Measurements from ENCODE around the gene SHB.
"Not testable (repeated sequence)": the region's sequence is repeated elsewhere in the genome, so short reads cannot be mapped to it uniquely, and the experiment has no call there.

Gene SHB

GRCh38 chr9:37966412-37967013 is 102.5 kb downstream of the SHB start:
- DNase-seq, result no peak

GRCh38 chr9:37965676-37966345 is 103.2 kb downstream of the SHB start:
- DNase-seq, result not testable (repeated sequence)

DNA sequence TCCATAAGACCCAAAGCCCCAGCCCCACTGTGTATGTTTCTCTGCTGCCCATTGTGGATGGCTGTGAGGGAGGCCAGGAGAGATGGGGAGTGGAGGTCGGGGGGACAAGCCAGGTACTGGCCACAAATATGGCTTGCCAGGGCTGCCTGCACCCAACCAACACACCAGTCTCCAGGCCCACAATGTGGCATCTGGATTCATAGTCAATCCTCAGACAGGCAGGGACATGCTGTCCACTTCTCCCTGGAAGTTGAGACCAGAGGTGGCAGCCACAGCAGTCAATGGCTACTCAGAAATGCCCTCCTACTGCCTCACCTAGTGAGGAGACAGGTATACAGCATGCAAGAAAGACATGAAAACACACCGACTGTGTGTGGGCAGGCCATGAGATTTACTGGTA is 103.9 kb downstream of the SHB start:
- DNase-seq, result no peak

- no peak for DNase-seq
These were observed 104.3 kb downstream of the SHB start for GRCh38 chr9:37964740-37965081.

- DNase-seq, result peak; percentile 48
These were observed 104.9 kb downstream of the SHB start for GRCh38 chr9:37963936-37964739.

- DNase-seq, result no peak
These were observed 107.7 kb downstream of the SHB start for GRCh38 chr9:37961351-37961750.

GRCh38 chr9:37960631-37961030 is 108.4 kb downstream of the SHB start:
- DNase-seq, result no peak

DNA sequence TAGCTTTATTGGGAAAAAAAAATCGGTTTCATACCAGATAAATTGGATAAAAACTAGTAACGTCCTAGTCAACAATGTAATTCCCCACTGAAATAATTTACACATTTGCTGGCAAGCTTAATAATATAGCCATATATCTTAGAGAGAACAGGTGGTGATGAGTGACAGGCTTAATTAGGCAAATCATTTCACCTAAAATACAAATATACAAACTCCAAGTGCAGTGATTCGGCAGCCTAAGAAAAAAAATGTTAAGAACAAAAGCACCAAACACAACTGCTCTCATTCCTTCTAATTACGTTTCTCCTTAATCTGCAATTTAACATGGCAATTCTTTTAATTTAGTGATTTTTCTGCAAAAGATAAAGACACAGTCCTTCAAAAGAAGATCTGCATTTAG is 109.1 kb downstream of the SHB start:
- DNase-seq, result no peak

DNA sequence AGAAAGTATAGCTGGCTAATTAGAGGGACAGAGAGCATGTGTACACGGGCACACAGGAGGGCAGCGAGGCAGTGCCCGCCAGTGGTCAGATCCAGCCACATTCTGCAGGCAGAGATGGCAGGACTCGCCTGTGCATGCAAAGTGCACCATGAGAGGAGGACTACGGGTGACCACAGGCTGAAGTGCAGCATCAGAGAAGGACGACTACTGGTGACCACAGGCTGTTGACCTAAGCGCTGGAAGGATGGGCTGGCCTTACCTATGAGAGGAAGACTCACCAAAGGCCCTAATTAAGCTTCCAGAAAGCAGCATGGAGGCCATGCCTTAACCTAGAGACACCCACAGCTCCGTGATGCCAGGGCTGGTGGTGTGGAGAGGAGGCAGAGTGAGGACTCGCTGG is 110.9 kb downstream of the SHB start:
- DNase-seq, result no peak

DNA sequence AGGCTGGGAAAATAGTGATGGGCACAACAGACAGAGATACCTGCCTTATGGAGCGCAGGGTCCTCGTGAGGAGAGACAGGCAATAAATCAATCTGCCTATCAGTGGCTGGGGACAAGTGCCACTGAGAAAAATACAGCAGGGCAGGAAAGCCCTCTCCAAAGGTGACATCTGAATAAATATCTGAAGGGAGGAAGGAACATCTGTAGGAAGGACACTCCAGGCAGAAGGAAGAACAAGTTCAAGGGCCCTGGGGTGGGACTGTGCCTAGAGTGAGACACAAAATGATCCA is 111.4 kb downstream of the SHB start:
- no peak for DNase-seq

DNA sequence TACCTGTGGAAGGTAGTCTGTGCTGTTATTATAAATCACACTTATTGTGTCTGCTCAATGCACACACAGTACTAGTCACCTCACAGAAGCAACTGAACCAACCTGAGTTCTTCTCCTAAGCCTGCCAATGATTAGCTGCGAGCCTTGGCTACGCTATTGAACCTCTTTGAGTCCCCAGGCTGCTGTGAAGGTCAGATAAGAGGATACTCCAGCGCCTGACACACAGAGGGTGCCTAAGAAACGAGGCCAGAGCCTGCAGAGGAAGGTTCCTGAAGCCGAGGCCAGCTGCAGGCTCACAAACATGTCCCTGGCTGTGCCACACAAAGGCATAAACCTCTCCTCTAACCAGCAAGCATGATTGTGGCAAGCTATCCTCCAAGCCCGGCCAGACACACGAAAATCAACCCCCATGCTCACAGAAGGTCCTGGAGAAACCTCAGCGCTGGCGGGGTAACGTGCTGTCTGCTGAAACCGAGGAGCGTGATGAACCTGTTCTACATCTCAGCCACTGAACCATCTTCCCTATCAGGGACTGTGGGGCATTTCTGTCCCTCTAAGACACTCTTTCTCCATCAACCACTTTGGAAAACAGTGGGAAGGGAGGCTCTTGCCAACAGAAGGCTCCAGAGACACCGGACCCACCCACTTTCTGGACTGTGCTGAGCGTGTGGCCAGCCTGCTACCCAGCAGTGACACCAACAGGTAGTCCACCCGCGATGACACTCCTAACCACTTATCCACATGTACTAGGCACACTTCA is 111.9 kb downstream of the SHB start:
- DNase-seq, result no peak

DNA sequence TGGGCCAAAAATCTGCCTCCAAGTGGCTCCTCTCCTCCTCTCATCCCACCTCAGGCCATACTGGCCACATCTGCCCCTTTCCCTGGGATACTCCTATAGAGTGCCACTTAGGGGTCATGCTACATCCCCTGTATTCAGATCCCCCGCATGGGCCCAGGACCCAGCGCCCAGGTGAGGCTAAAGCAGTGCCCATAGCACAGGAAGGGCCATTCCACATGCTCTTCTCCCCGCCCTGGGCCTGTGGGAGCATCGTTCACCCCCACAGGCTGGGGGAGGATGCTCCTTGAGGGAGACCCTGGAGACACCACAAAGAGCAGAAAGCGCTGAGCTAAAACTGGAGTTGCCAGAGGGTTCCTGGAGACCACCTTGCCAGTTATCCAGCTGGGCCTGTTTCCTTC is 112.6 kb downstream of the SHB start:
- DNase-seq, result no peak

DNA sequence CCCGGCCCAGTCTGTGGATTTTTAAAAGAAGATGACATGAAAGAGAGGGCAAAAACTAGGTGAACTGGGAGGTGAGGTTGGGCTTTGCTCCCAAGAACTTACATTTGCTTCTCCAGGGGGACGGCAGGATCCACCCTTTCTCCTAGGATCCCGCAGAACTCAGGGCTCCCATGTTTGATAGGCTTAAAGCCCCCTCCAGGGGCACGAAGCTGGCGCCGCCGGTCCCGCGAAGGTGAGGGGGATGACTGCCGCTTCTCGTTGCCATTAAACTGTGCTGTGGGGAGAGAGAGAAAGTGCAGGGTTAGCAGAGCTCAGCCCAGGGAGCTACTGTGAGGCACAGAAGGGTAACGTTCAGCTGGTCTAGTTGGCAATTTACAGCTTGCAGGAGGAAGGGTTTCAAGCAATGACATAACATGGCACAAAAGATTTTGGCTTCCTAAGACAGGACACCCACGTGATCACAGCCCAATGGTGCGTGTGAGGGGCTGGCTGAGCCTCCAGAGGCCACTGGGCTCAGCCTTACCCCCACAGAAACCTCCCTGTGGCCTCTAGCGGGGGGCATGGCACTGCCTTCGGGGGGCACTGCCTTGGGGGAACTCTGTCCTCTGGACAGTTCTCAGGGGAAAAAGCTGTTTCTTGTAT is 113.1 kb downstream of the SHB start:
- no peak for DNase-seq

DNA sequence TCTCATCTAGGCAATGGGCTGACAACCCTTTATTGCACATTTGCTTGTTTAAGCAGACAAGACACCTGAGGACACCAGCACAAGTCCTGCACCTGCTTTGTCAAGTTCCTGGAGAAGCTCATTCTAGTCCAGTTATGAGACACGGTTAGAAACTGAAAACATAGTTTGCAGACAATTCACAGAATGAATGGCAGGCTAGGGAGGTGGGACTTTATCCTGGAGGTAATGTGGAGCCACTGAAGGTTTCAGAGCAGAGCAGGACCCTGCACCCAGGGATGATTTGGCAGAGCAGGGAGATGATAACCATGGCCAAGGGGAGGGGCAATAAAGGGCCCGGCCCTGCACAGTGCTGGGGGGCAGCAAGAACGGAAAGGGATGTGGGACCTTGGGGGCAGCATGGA is 114.4 kb downstream of the SHB start:
- no peak for DNase-seq

GRCh38 chr9:37953775-37954437 is 115.1 kb downstream of the SHB start:
- DNase-seq, result no peak

- no peak for DNase-seq
These were observed 115.7 kb downstream of the SHB start for GRCh38 chr9:37953206-37953774.

GRCh38 chr9:37952731-37953130 is 116.3 kb downstream of the SHB start:
- DNase-seq, result no peak

- no peak for DNase-seq
These were observed 117.2 kb downstream of the SHB start for GRCh38 chr9:37951671-37952449.

DNA sequence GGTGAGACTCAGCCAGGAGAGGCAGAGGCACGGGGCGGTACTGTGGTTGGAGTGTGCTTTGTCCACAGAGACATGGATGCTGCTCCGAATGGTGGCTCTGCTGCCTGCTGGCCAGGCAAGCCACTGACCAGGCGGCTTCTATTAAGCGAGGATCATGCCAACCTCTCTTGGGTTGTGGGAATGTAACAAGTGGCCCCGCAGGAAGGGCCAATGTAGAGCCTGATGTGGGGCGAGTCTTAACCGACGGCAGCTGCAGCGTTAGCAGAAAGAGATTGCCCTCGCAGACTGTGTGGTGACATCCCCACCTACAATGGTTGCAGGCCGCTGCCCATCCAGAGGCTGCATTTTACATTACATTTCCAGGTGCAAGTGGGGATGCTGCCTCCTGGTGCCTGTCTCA is 118.5 kb downstream of the SHB start:
- no peak for DNase-seq

DNA sequence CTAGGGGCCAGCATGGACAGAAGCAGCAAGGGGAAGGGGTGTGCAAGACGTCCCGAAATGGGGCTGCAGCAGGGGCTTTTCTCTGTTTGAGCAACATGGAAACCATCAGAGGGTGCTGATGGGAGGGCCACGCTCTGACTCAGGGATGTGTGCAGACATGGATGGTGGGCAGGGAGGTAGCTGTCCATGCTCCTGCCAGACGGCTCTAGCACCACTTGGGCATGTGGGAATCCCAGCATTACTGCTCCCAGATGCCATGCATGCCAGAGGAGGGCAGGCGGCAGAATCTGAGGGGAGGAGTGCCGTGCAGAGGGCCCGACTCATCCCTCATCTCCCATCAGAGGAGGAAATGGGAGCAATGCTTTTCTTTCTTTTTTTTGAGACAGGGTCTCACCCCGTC is 119.5 kb downstream of the SHB start:
- no peak for DNase-seq

GRCh38 chr9:37948417-37948980 is 120.5 kb downstream of the SHB start:
- DNase-seq, result no peak
